GM18517 (cell line): Measurements from ENCODE around the gene XIST.
A peak's percentile ranks its signal among the peaks of the same experiment; 100 is the strongest.
"Not testable (repeated sequence)": the region's sequence is repeated elsewhere in the genome, so short reads cannot be mapped to it uniquely, and the experiment has no call there.

ENCODE experiments used
- ATAC-seq: cut with Tn5 transposase; IDR thresholded peaks from one replicate; pipeline ENCODE4 v1.9.1; 2021; ENCODE audit warnings: mild to moderate bottlenecking, moderate library complexity; ENCODE audit not compliant: unreplicated experiment

The XIST gene

DNA sequence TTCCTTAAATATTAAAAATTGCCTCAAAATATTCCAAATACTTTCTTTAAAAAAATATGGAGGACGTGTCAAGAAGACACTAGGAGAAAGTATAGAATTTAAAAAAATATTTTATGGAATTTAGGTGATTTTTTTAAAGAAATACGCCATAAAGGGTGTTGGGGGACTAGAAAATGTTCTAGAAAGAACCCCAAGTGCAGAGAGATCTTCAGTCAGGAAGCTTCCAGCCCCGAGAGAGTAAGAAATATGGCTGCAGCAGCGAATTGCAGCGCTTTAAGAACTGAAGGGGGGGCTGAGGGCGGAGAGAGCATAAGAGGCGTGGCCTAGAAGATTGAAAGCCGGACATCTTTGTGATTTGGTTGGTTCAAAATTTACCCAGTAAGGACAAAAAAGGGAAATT is at the start of gene XIST:
XIST (minus strand) TSS at position 248 of the 400 bp plus-strand sequence.
- no peak for ATAC-seq

DNA sequence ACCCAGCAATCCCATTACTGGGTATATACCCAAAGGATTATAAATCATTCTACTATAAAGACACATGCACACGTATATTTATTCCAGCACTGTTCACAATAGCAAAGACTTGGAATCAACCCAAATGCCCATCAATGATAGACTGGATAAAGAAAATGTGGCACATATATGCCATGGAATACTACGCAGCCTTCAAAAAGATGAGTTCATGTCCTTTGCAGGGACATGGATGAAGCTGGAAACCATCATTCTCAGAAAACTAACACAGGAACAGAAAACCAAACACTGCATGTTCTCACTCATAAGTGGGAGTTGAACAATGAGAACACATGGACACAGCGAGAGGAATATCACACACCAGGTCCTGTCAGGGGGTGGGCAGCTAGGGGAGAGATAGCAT is 45.8 kb upstream of the XIST start:
- not testable (repeated sequence) for ATAC-seq

DNA sequence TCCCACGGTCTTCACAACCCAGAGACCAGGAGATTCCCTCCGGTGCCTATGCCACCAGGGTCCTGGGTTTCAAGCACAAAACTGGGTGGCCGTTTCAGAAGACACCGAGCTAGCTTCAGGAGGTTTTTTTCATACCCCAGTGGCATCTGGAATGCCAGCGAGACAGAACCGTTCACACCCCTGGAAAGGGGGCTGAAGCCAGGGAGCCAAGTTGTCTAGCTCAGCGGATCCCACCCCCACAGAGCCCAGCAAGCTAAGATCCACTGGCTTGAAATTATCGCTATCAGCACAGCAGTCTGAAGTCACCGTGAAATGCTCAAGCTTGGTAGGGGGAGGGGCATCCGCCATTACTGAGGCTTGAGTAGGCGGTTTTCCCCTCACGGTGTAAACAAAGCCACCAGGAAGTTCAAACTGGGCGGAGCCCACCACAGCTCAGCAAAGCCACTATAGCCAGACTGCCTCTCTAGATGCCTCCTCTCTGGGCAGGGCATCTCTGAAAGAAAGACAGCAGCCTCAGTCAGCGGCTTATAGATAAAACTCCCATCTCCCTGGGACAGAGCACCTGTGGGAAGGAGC is 40.1 kb upstream of the XIST start:
- not testable (repeated sequence) for ATAC-seq

DNA sequence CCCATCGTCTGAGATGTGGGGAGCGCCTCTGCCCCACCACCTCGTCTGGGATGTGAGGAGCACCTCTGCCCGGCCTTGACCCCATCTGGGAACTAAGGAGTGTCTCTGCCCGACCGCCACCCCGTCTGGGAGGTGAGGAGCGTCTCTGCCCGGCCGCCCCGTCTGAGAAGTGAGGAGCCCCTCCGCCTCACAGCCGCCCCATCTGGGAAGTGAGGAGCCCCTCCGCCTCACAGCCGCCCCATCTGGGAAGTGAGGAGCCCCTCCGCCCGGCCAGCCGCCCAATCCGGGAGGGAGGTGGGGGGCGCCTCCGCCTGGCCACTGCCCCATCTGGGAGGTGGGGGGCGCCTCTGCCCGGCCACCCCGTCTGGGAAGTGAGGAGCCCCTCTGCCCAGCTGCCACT is 29.7 kb upstream of the XIST start:
- ATAC-seq: not testable (repeated sequence)

DNA sequence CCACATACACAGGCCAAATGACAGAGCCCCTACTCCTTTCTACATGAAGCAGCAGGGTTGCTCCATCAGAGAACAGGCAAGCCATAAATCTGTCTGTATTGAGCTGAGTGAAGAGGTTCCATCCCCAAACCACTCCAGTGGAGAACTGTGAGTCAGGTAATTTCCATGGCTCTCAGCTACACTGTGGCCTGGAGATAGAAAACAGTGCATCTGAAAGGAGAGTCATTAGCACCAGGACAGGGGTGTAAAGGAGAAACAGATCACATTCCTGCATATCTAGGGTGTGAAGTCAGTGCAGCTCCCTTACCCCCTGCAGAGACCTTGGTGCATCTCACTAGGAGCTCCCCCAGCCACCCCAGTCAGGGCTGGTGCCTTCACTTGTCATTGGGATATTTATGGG is 25.2 kb upstream of the XIST start:
- no peak for ATAC-seq

DNA sequence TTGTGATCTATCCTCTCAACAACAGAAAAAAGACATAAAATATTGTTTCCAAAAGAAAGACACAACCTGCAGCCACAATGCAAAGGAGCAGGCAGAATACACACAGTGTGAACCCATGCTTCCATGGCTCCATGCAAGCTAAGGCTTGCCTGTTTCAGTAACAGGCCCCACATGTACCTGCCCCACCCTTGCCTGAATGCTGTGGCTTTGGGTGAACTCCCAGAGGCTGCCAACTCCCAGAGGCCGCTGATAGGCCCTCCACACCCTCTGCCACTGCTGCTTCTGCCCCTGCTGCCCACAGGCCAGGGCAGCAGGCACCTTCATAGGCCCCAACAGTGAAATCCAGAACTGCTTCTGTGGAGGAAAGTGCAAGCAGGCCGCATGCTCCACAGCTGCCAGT is 24.4 kb upstream of the XIST start:
- no peak for ATAC-seq

DNA sequence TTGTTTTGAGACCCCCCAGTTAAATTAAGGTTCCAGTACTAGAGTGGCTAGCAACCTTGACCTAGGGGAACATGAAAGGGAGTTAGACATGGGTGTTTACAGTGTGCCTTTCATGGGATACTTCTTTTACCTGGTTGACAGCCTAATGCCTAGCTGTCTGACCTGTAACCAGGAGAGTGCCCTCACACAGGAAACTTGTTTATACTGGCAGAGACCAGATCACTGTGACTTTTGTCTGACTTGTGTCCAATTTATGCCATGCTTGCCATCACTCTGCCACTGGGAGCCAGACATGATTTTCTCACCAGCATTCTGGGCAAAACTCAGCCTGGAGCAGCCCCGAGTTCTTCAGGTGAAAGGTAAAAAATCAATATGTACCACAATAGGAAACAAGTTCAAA is 16.4 kb upstream of the XIST start:
- no peak for ATAC-seq

DNA sequence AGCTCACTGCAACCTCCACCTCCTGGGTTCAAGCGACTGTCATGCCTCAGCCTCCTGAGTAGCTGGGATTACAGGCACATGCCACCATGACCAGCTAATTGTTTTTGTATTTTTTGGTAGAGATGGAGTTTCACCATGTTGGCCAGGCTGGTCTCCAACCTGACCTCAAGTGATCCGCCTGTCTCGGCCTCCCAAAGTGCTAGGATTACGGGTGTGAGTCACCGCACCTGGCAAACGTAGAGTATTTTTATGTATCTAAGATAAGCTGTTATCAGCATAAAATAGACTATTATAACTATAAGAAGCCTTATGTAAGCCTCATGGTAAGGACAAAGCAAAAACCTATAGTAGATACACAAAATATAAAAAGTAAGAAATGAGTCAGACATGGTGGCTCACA is 14.6 kb upstream of the XIST start:
- ATAC-seq: no peak

DNA sequence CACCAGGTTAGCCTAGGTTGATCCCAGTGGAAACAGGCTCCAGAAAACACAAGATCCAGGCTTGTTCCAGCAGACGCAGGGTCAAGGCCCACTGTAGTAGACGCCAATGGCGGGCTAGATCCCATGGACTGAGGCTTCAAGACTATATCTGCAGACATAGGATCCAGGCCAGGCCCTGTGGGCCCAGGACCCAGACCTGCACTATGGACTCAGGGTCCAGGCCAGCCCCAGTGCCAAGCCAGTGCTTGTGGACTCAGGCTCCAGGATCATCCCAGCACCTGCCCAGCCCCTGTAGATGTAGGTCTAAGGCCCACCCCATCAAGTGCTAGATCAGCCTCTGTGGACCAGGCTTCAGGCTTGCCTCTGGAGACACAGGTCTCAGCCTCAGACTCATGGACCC is 11.3 kb upstream of the XIST start:
- ATAC-seq: no peak

DNA sequence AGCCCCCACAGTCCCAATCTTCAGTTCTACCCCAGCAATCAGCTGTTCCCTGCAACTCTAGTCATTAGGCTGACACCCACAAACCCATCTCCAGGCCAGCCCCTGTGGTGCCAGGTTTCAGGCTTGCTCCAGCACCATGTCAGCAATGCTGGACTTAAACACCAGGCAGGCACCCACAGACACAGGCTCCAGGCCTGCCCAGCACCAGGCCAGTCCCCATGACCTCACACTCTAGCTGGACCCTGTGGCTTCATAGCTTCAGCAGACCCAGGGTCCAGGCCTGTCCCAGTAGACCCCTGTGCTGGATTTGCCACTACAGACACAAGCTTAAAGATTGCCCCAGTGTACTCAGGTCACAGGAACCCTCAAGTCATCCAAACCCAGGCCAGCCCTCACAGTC is 10.8 kb upstream of the XIST start:
- no peak for ATAC-seq

DNA sequence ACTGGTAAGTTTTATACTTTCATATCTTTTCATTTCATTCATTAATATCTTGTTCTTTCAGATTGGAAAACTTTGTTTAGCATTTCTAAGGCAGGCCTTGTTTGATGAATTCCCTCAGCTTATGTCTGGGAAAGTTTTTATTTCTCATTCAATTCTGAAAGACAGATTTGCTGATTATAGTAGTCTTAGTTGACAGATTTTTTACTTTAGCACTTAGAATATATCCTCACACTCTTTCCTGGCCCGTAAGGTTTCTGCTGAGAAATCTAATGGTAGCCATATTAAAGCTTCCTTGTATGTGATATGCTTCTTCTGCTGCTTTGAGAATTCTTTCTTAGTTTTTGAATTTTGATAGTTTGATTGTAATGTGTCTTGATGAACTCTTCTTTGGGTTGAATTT is 7.1 kb upstream of the XIST start:
- ATAC-seq: no peak

DNA sequence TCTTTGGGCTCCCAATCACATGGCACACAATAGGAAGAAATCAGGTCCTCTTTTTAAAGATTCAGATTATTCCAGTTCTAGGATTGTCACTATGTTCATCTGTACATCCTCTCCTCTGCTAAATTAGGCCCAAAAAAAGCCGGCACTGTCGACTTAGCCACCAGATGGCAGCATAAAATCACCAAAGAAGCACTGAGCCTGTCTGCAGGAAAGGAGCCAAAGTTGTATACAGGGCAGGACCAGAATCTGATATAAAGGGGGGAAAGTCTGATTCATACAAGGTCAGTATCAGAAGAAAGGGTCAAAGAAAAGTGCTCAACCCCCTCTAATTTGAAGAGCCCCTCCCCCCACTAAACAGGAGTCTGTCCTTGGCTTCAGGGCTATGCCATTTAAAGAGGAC is 3.0 kb upstream of the XIST start:
- ATAC-seq: no peak

DNA sequence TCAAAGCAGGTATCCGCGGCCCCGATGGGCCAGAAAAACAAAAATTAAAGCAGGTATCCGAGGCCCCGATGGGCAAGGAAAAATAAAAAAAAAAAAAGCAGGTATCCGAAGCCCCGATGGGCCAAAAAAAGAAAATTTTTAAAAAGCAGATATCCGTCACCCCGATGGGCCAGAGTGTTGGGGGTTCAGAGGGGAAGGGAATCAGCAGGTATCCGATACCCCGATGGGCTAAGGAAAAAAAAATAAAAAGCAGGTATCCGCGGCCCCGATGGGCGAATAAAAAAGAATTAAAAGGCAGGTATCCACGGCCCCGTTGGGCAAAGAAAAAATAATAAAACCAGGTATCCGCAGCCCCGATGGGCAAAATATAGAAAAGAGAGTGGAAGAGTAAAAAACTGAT is 492 bp downstream of the XIST start:
- no peak for ATAC-seq

DNA sequence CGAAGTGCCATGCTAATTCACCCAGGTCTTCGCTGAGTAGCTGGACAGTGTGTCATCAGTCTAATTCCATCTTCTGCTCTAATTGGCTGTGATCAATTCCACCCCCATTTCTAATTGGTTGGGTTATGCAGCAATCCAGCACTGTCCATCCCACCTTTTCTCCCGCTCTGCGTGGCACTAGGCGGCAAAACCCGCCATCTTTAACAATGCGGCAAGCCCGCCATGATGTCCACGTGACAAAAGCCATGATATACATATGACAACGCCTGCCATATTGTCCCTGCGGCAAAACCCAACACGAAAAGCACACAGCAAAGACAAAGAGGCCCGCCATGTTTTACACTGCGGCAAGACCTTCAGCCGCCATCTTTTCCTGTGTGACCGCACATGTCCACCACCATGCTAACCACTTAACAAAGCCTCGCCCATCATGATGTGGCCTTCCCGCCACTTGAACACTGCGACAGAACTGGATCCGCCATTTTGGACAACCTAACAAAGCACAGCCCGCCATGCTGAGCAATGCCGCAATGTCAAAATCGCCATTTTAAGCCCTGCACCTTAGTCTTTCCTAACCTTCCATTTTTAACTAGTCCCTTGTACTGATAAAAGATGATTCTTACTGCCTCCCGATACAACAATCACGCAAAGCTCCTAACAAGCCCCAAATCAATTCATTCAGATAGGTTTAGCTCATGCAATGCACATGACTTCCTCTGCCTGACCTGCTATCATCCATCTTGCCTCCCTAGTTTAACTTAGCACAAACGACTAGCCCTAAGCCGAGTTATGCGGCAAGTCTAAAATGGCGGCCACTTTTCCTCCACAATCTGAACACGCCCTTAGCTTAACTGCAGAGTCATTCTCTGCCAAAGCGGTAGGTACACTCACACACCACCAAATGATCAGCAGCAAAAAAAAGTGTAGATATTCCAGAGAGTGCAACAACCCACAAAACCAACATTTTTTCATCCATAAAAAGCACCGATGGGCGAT is 1.2 kb downstream of the XIST start:
- ATAC-seq: peak; percentile 79

DNA sequence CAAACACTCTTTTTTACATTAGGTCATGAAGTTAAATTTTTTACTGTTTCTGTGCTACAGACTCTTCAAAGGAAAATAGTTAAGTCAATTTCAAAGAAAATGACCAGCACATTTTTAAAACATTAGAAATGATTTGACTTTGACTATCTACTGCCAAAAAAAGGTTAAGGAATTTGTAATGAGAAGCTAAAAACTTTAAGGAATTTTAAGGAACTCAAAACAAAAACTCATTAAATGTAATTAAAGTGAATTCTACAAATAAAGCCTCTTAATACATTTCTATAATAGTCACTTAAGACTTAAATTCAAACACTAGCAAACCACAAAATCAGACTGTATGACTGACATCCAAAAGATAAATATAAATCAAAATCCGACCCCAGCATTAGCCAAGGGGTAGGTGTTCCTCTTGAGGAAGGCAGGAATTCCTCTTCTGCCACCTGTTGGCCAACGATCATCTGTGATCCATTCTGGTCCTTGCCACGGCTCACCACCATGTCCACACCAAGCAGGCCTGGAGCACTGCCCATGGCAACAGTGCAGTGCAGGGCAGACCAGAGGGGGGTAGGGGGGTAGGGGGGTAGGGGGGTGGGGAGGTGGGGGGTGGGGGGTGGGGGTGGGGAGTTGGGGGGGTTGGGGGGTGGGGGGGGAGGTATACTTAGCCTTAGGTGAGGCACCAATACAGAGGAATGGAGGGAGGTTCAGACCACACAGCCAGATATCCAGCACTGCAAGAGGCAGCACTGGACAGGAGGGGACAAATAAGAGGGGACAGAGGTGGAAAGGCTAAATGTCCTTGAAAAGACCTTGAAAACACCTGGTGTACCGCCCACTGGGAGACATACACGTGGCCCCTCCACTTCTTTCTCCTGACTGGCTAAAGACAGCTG is 2.1 kb downstream of the XIST start:
- no peak for ATAC-seq

DNA sequence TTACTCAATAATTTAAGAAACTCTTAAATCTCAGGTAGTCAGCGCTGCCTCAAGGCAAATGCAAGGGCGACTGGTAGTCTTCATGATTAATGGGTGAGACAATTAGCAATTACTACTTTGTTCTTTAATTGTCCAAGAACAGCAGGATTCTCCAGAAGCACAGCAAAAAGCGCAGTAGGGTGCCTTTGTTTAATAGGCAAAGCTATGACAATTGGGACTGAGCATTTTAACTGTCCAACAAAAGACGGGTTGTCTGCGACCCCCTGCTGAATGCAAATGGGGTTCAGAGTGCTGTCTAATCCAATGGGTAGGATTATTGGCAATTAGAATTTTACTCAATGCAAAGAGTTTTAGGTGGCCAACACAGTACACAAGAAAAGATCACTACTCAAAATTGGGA is 3.4 kb downstream of the XIST start:
- ATAC-seq: no peak

DNA sequence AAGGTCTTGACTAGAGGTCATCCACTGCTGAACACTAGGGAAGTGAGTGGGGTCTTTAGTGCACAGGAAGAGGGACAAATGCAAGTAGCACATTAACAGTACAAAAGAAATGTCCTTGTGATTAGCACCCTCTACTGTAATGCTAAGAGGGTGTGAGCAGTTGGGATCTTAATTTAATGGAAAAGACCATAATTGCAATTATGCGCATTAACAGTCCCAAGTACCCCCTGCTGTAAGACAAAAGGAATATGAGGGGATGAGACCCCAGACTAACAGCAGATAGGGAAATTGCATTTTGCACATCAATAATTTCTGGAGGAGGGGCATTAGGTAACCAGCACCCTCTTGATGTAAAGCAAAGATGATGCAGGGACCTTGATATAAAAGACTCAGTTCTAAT is 4.5 kb downstream of the XIST start:
- ATAC-seq: no peak

DNA sequence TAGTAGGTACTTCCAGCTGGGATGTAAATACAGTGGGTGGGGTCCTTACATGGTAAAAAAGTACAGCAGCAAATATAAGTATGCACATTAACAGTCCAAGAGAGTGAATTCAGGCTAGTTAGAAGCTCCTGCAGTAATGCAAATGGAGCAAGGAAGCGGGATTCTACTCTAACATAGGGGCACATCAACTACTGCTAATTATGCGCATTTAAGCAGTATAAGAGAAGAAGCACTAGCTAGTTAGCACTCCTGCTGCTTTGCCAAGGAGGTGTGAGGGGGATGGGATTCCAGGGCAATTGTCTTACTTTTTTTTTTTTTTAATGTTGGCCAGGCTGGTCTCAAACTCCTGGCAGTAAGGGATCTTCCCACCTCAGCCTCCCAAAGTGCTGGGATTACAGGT is 5.4 kb downstream of the XIST start:
- ATAC-seq: no peak

DNA sequence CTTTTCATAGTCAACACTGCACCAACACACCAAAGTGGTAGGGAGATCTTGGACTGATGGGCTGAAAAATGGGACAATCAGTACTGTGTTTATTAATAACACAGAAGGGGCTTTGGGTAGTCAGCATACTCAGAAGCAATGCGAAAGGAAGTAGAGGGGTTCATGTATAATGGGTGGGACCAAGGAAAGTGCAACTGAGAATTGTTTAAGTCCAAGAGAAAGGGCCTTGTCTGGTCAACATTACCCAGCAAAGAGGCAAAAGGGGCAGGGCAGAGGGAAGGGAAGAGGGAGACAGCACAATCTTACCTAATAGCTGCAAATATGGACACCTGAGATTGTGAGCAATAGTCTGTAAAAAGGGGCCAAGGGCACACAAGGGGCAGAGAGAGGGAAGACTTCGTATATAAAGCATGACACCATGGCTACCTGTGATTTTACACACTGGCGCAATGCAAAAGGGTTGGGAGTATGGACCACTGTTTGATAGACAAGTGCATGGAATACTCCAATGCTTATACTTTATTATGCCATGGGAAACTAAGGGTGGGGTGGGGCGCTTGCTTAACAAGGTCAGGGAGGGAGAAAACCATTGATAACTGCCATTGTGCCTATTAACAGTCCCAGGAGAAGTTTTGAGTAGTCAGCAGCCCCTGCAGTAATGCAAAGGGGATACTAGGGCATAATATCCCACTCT is 9.8 kb downstream of the XIST start:
- no peak for ATAC-seq

DNA sequence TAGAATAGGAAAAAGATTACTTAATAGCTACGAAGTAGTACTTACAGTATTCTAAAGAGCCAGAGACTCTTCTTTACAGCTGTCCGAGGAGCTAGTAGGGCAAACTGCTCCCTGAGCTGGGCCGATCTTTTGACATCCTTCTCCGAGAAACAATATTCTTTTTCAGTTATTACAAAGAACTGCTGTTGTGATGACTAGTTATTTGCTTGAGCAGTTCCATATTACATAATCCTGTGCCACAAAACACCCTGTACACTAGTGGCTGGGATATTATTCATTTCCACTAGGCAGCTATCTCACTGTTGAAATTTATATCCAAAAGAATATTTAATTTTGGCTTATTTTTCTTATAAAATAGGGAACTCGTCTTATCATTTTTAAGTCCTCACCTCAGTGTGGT is 11.2 kb downstream of the XIST start:
- ATAC-seq: no peak
